Endothelial cell of umbilical vein (primary cell): Measurements from ENCODE around the gene JHY. TPM values are rescaled to one million over a fixed set of nuclear protein-coding genes. Genes with fewer than 3 reads are reported as not detected.

Experiments used
- BruUV-seq: library from RNA; stranded (reverse); fragments of 400-500 nt; replicated peaks from 2 replicates; lab custom pipeline; 2021; lab: Mats Ljungman, UMichigan
- CTCF ChIA-PET: fragments of 300-600, 350-600 bp; sonication (Branson Sonifier 250); formaldehyde crosslinking; loops from one replicate; lab custom pipeline; 2021; ENCODE audit warnings: antibody characterized with exemption, inconsistent platforms; lab: Charles Lee
- POLR2A ChIA-PET: fragments of 300-600, 350-600 bp; sonication (Branson Sonifier 250); formaldehyde crosslinking; loops from one replicate; lab custom pipeline; 2021; ENCODE audit warnings: antibody characterized with exemption, inconsistent platforms; lab: Charles Lee
- DNase-seq: peaks from one replicate; pipeline ENCODE4 v3.0.0-alpha.2; 2011; ENCODE audit warnings: low read depth, low spot score
- FAIRE-seq: peaks from 2 replicates; lab custom pipeline; 2011; peaks lifted over from hg19 to GRCh38; lab: Jason Lieb, UNC
- H2AFZ ChIP-seq: 2 replicates; pipeline ENCODE4 v1.6.0; 2012; ENCODE audit warnings: low read depth, low read length, control low read depth, inconsistent platforms
- H3K27ac ChIP-seq: 2 replicates; pipeline ENCODE4 v1.5.1; 2011; ENCODE audit warnings: low read depth, mild to moderate bottlenecking, control low read depth, low read length, moderate library complexity; ENCODE audit not compliant: insufficient read depth
- H3K27me3 ChIP-seq, 2 experiments: 2 replicates each; pipeline versions ENCODE4 v1.6.0 to v1.6.1; 2011; ENCODE audit warnings: low read length in 2 of 2, mixed read lengths in 1 of 2; ENCODE audit not compliant: control insufficient read depth in 2 of 2, insufficient read depth in 2 of 2
- H3K36me3 ChIP-seq, 2 experiments: 2 replicates in 1 of 2; 3 replicates in 1 of 2; pipeline ENCODE4 v1.5.1; 2011; ENCODE audit warnings: low read length in 2 of 2, mild to moderate bottlenecking in 1 of 2, moderate library complexity in 1 of 2; ENCODE audit not compliant: control insufficient read depth in 2 of 2, insufficient read depth in 2 of 2; ENCODE audit errors: extremely low read depth in 1 of 2
- H3K4me1 ChIP-seq: 3 replicates; pipeline ENCODE4 v1.5.1; 2011; ENCODE audit warnings: mild to moderate bottlenecking, low read length; ENCODE audit not compliant: control insufficient read depth, insufficient read depth; ENCODE audit errors: extremely low read depth
- H3K4me2 ChIP-seq: 2 replicates; pipeline ENCODE4 v1.6.1; 2011; ENCODE audit warnings: low read length, control low read depth, mixed read lengths; ENCODE audit not compliant: insufficient read depth
- H3K4me3 ChIP-seq, 3 experiments: fragments of 200-600 bp in 1 of 3; sonication (generic), shearing (Covaris generic) in 1 of 3; replicated peaks in 1 of 3; 2 replicates each; pipeline ENCODE4 v1.5.1; 2011 to 2016; ENCODE audit warnings: control low read depth in 3 of 3, low read length in 3 of 3, mild to moderate bottlenecking in 2 of 3, inconsistent platforms in 1 of 3, low read depth in 1 of 3, moderate library complexity in 1 of 3; ENCODE audit not compliant: insufficient read depth in 1 of 3
- H3K79me2 ChIP-seq: 2 replicates; pipeline ENCODE4 v1.6.0; 2012; ENCODE audit warnings: low read length, inconsistent platforms; ENCODE audit not compliant: control insufficient read depth, insufficient read depth
- H3K9ac ChIP-seq: replicated peaks from 2 replicates; pipeline ENCODE3; 2011; ENCODE audit warnings: low read length, control low read depth; ENCODE audit not compliant: insufficient read depth; ENCODE audit errors: extremely low read depth
- H3K9me1 ChIP-seq: replicated peaks from 3 replicates; pipeline ENCODE4 v1.6.0; 2011; ENCODE audit warnings: mild to moderate bottlenecking, low read length; ENCODE audit not compliant: control insufficient read depth, insufficient read depth; ENCODE audit errors: extremely low read depth
- H3K9me3 ChIP-seq: replicated peaks from 2 replicates; pipeline ENCODE4 v1.5.1; 2012; ENCODE audit warnings: low read length, inconsistent platforms; ENCODE audit not compliant: control insufficient read depth, insufficient read depth
- H4K20me1 ChIP-seq: replicated peaks from 2 replicates; pipeline ENCODE3; 2011; ENCODE audit warnings: mild to moderate bottlenecking, low read length; ENCODE audit not compliant: control insufficient read depth, insufficient read depth; ENCODE audit errors: extremely low read depth
- CTCF ChIP-seq, 2 donors: IDR thresholded peaks; 1 replicate in 1 of 2; 2 replicates in 1 of 2; pipeline ENCODE4 v1.5.1; 2011; ENCODE audit warnings: low read length in 2 of 2, mild to moderate bottlenecking in 2 of 2, moderate library complexity in 2 of 2, control low read depth in 1 of 2, inconsistent platforms in 1 of 2, low read depth in 1 of 2; ENCODE audit not compliant: insufficient read depth in 1 of 2; ENCODE audit errors: extremely low read depth in 1 of 2
- EZH2 ChIP-seq: IDR thresholded peaks from 2 replicates; pipeline ENCODE4 v1.6.1; 2012; ENCODE audit warnings: borderline replicate concordance, low read depth, mild to moderate bottlenecking, moderate library complexity, low read length, inconsistent platforms; ENCODE audit not compliant: severe bottlenecking
- FOS ChIP-seq: IDR thresholded peaks from 2 replicates; pipeline ENCODE4 v1.6.1; 2011; ENCODE audit warnings: mild to moderate bottlenecking, low read length, moderate library complexity, borderline replicate concordance; ENCODE audit not compliant: insufficient read depth
- GATA2 ChIP-seq: IDR thresholded peaks from 2 replicates; pipeline ENCODE4 v1.7.0; 2011; ENCODE audit warnings: low read depth, mild to moderate bottlenecking, moderate library complexity, mixed read lengths, low read length; ENCODE audit not compliant: insufficient read length, insufficient read depth
- JUN ChIP-seq: IDR thresholded peaks from 2 replicates; pipeline ENCODE4 v1.6.1; 2011; ENCODE audit warnings: borderline replicate concordance, low read depth; ENCODE audit not compliant: insufficient read length, insufficient read depth
- MAX ChIP-seq: IDR thresholded peaks from 2 replicates; pipeline ENCODE4 v1.6.1; 2011; ENCODE audit not compliant: insufficient read depth, insufficient read length
- MYC ChIP-seq: IDR thresholded peaks from one replicate; pipeline ENCODE4 v1.6.1; 2011; ENCODE audit warnings: mild to moderate bottlenecking, low read depth, low read length
- POLR2A ChIP-seq: IDR thresholded peaks from 2 replicates; pipeline ENCODE4 v1.6.1; 2012; ENCODE audit warnings: low read depth, mild to moderate bottlenecking, control low read depth, low read length
- POLR2AphosphoS5 ChIP-seq: IDR thresholded peaks from 2 replicates; pipeline ENCODE4 v1.6.1; 2012; ENCODE audit warnings: low read depth, mild to moderate bottlenecking, control low read depth, low read length, moderate library complexity; ENCODE audit not compliant: insufficient read depth
- dilution Hi-C: fragments of 300-500 bp; cut with MboI; formaldehyde crosslinking; loops from one replicate; pipeline ENCODE4 v1.15.0; 2019; ENCODE audit warnings: low sequenced_read_pairs; ENCODE audit not compliant: extremely low pct_ligation_motif_present
- intact Hi-C: fragments of 100-400 bp; cut with micrococcal nuclease; formaldehyde crosslinking; loops from one replicate; pipeline ENCODE4 v1.10.0; 2022
- polyA plus RNA-seq, 4 experiments: library from polyadenylated mRNA; depleted of rRNA in 3 of 4; stranded (reverse) in 3 of 4; unstranded in 1 of 4; fragments of >200 nt; gene quantifications; 2 replicates each; pipeline versions ENCODE4 v1.2.1 to v1.2.3, GENCODE V29; 2011 to 2012; ENCODE audit warnings: missing spikeins in 1 of 4
- total RNA-seq: library from RNA; stranded (reverse); gene quantifications from 2 replicates; pipeline ENCODE4 v1.2.3, GENCODE V29; 2021

JHY gene
- total and polyA plus RNA-seq, 2 donors (not counting 3 experiments of a cell fraction or from before 2014, with no cell fraction given): 1.8 to 3.9 TPM

DNA sequence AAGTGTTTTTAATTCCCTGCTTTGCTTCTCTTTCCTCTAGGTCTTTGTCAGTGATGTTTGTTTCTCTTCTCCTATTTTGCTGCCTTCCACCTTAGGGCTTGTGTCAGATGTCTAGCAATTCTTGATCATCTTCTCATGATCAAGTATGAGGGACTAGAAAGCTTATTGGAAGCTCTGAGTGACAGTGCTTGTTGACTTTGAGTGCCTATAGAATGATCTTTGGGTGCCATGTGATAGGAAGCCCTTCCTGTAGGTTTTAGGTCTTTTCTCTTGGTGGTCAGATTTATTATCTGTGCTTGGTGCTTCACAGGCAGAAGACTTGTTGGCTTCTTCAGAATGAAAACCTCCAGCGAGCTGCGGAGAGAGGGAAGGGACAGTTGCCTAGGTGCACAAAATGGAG, 56.0 kb downstream of the JHY start:
- BruUV-seq: no TSS peak
- Histone ChIP-seq H3K27ac (no peak overlapping the region), H3K9me3 (no peaks in the 10 kb centered on the region), H3K27me3 (no peaks in the 10 kb centered on the region), H3K4me2 (no peak overlapping the region), H3K36me3 (no peaks in the 10 kb centered on the region), H3K4me1 (no peaks in the 10 kb centered on the region), H3K79me2 (no peaks in the 10 kb centered on the region), H4K20me1 (no peaks in the 10 kb centered on the region), H3K4me3 (no peak overlapping the region), H3K9ac (no peak overlapping the region), H2AFZ (no peak overlapping the region), H3K9me1 (no peaks in the 10 kb centered on the region)
- POLR2A ChIA-PET: no interaction called here
- intact Hi-C loops: no loop called here
- no peak for TF ChIP-seq FOS
- no peak for TF ChIP-seq POLR2AphosphoS5
- TF ChIP-seq POLR2A: no peak
- TF ChIP-seq EZH2: no peak
- TF ChIP-seq CTCF (IDR thresholded peaks at IDR 0.05; ENCODE audit: extremely low read depth in 1 of 2, insufficient read depth in 1 of 2, low read depth in 1 of 2, low read length in 2 of 2): no peak
- no peak for TF ChIP-seq GATA2
- no peak for TF ChIP-seq JUN
- TF ChIP-seq MAX: no peak
- no peak for TF ChIP-seq MYC
- dilution Hi-C loops: no loop called here
- FAIRE-seq (no peak), DNase-seq (no peak)
- CTCF ChIA-PET: interaction anchor here (0.8 to 1.5 kb wide), 2 partner anchors 11 to 85 kb away, joined by 3 read pairs; no protein-coding TSS in a partner anchor
